WI38 (cell line): Measurements from ENCODE around the gene CEP85L.
"Not testable (repeated sequence)": the region's sequence is repeated elsewhere in the genome, so short reads cannot be mapped to it uniquely, and the experiment has no call there.

Source experiments
- H3K4me3 ChIP-seq: 2 replicates; pipeline ENCODE4 v1.5.1; 2011; ENCODE audit warnings: low read depth, mild to moderate bottlenecking, control low read depth, low read length
- CTCF ChIP-seq: IDR thresholded peaks from 2 replicates; pipeline ENCODE4 v1.5.1; 2012; ENCODE audit warnings: low read depth, mild to moderate bottlenecking, control low read depth, low read length

The CEP85L gene

GRCh38 chr6:118460958-118461470 is 190.4 kb downstream of the CEP85L start:
- no peak overlapping the region for H3K4me3 ChIP-seq
- TF ChIP-seq CTCF = no peak

DNA sequence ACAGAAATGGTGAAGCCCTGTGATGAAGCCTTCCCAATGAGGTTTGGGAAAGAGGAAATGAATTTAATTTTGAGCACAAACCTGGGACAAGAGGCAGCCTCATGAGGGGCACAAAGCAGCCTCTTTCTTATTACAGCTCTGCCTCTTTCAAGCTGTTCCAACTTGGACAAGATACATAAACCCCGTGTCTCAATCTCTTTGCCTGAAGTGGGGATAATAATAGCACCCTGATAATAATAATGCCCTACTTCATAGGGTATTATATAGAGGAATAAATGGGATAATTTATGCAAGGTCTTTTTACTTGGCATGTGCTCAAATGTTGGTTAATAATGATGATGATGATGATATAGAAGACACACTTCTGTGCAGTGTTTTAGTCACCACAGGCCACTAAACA is 194.4 kb downstream of the CEP85L start:
- TF ChIP-seq CTCF = no peak
- H3K4me3 ChIP-seq = no peak overlapping the region

- TF ChIP-seq CTCF = no peak
These were observed 199.6 kb downstream of the CEP85L start for GRCh38 chr6:118451839-118452238.

DNA sequence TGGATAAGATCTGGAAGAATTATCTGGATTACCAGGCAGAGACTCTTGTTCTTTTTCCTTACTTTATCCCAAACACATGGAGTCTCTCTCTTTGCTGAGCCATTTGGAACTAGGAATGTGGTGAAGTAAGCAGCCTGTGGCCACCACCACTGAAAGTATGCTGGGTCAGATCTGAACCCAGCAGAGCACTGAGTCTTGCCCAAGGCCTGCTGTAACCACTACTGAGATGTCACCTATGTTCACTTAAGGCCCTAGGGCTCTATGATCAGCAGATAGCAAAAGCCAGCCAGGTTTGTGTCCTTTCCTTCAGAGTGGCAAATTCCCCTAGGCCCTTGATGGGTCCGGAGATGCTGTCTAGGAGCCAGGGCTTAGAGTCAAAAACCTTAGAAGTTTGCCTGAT is 206.6 kb downstream of the CEP85L start:
- no peak for TF ChIP-seq CTCF
- no peak overlapping the region for H3K4me3 ChIP-seq

More at GRCh38 chr6:118451839-118452238, 199.6 kb downstream of the CEP85L start:
- no peak overlapping the region for H3K4me3 ChIP-seq

DNA sequence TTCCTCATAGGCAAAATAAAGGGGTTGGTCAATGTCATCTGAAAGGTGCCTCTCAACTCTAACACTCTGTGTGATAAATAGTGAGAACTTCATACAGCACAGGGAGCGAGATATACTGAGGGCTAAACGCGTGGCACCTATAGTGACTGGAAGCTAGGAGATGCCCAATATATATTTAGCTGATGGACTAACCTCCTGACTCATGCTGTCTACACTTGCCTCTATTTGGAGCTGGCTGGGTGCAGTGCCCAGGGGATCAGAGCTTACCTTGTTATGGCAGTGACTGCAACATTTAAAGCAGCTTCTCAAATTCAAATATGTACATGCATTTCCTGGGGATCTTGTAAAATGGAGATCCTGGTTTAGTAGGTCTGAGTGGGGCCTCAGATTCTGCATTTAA is 214.9 kb downstream of the CEP85L start:
- no peak for TF ChIP-seq CTCF
- H3K4me3 ChIP-seq = no peak overlapping the region

GRCh38 chr6:118434147-118434546 is 217.2 kb downstream of the CEP85L start:
- not testable (repeated sequence) for H3K4me3 ChIP-seq

- not testable (repeated sequence) for H3K4me3 ChIP-seq
These were observed 230.1 kb downstream of the CEP85L start for GRCh38 chr6:118421312-118421711.

- TF ChIP-seq CTCF = no peak
- no peak overlapping the region for H3K4me3 ChIP-seq
These were observed 231.7 kb downstream of the CEP85L start for GRCh38 chr6:118419448-118420394.
